IMR-90 (cell line): Measurements from ENCODE around the gene RTN1. TPM values are rescaled to one million over a fixed set of nuclear protein-coding genes. Genes with fewer than 3 reads are reported as not detected.

Experiments used
- ATAC-seq: fragments of 200-7000 bp; cut with Tn5 transposase; 2 replicates; pipeline ENCODE4 v1.9.1; 2020; ENCODE audit warnings: low read depth, mild to moderate bottlenecking, moderate library complexity
- BruUV-seq: library from RNA; stranded (reverse); fragments of 400-500 nt; replicated peaks from 2 replicates; lab custom pipeline; 2021; lab: Mats Ljungman, UMichigan
- CTCF ChIA-PET: fragments of 300-600 bp; formaldehyde crosslinking; extraction: SDS; loops from one replicate; lab custom pipeline; 2021; ENCODE audit warnings: antibody characterized with exemption; lab: Yijun Ruan, JAX
- POLR2A ChIA-PET: fragments of 300-600 bp; sonication (Branson Sonifier 250); formaldehyde crosslinking; loops from one replicate; lab custom pipeline; 2022; ENCODE audit warnings: antibody characterized with exemption; ENCODE audit not compliant: unreplicated experiment; lab: Charles Lee
- DNase-seq: peaks from one replicate; pipeline ENCODE4 v3.0.0; 2013
- H2AFZ ChIP-seq: replicated peaks from 2 replicates; pipeline ENCODE3; 2013; ENCODE audit warnings: low read length, mild to moderate bottlenecking; ENCODE audit not compliant: poor library complexity
- H2AK5ac ChIP-seq: 2 replicates; pipeline ENCODE4 v1.6.1; 2013; ENCODE audit warnings: low read depth, low read length, inconsistent platforms
- H2AK9ac ChIP-seq: replicated peaks from 2 replicates; pipeline ENCODE3; 2013; ENCODE audit warnings: mild to moderate bottlenecking, low read depth, low read length, moderate library complexity; ENCODE audit not compliant: poor library complexity
- H2BK120ac ChIP-seq: 2 replicates; pipeline ENCODE4 v1.6.1; 2013; ENCODE audit warnings: low read depth, low read length, inconsistent platforms
- H2BK15ac ChIP-seq: 3 replicates; pipeline ENCODE4 v1.6.1; 2013; ENCODE audit warnings: low read depth, low read length, inconsistent platforms
- H2BK20ac ChIP-seq: 2 replicates; pipeline ENCODE4 v1.6.1; 2013; ENCODE audit warnings: low read depth, mild to moderate bottlenecking, inconsistent platforms, low read length, moderate library complexity
- H2BK5ac ChIP-seq: 2 replicates; pipeline ENCODE4 v1.6.1; 2013; ENCODE audit warnings: mild to moderate bottlenecking, low read depth, low read length, inconsistent platforms; ENCODE audit not compliant: poor library complexity, severe bottlenecking
- H3K14ac ChIP-seq: replicated peaks from 2 replicates; pipeline ENCODE4 v1.6.1; 2013; ENCODE audit warnings: low read depth, low read length, inconsistent platforms
- H3K18ac ChIP-seq: 2 replicates; pipeline ENCODE4 v1.6.1; 2013; ENCODE audit warnings: low read depth, low read length, control low read depth
- H3K23ac ChIP-seq: 2 replicates; pipeline ENCODE4 v1.6.1; 2013; ENCODE audit warnings: low read depth, low read length, inconsistent platforms
- H3K27ac ChIP-seq: 2 replicates; pipeline ENCODE4 v1.5.1; 2013; ENCODE audit warnings: mild to moderate bottlenecking, control low read depth, low read length; ENCODE audit not compliant: insufficient read depth
- H3K27me3 ChIP-seq: 2 replicates; pipeline ENCODE4 v1.6.1; 2013; ENCODE audit warnings: low read length; ENCODE audit not compliant: control insufficient read depth, insufficient read depth
- H3K36me3 ChIP-seq: 2 replicates; pipeline ENCODE4 v1.6.1; 2013; ENCODE audit warnings: low read length, mixed read lengths; ENCODE audit not compliant: control insufficient read depth, insufficient read depth
- H3K4ac ChIP-seq: 2 replicates; pipeline ENCODE4 v1.6.1; 2013; ENCODE audit warnings: low read depth, low read length, inconsistent platforms
- H3K4me1 ChIP-seq: 2 replicates; pipeline ENCODE4 v1.6.1; 2013; ENCODE audit warnings: low read length, mixed read lengths; ENCODE audit not compliant: control insufficient read depth, insufficient read depth
- H3K4me2 ChIP-seq: 2 replicates; pipeline ENCODE4 v1.6.1; 2013; ENCODE audit warnings: low read depth, mild to moderate bottlenecking, control low read depth, low read length, moderate library complexity
- H3K4me3 ChIP-seq: 2 replicates; pipeline ENCODE4 v1.5.1; 2013; ENCODE audit warnings: low read depth, mild to moderate bottlenecking, control low read depth, low read length, moderate library complexity; ENCODE audit not compliant: insufficient read depth
- H3K56ac ChIP-seq: 2 replicates; pipeline ENCODE4 v1.6.1; 2013; ENCODE audit warnings: low read length, inconsistent platforms; ENCODE audit not compliant: insufficient read depth; ENCODE audit errors: extremely low read depth
- H3K79me1 ChIP-seq, 2 experiments: 2 replicates each; pipeline ENCODE4 v1.6.1; 2013; ENCODE audit warnings: low read length in 2 of 2, inconsistent platforms in 1 of 2, low read depth in 1 of 2
- H3K9ac ChIP-seq: 2 replicates; pipeline ENCODE4 v1.6.1; 2013; ENCODE audit warnings: low read depth, low read length, control low read depth
- H3K9me1 ChIP-seq: 2 replicates; pipeline ENCODE4 v1.6.1; 2013; ENCODE audit warnings: low read length, inconsistent platforms; ENCODE audit not compliant: insufficient read depth
- H3K9me3 ChIP-seq: 2 replicates; pipeline ENCODE4 v1.6.1; 2013; ENCODE audit warnings: low read length; ENCODE audit not compliant: control insufficient read depth, insufficient read depth
- H4K20me1 ChIP-seq: 2 replicates; pipeline ENCODE4 v1.6.1; 2013; ENCODE audit warnings: low read length, inconsistent platforms; ENCODE audit not compliant: insufficient read depth
- H4K5ac ChIP-seq: 2 replicates; pipeline ENCODE4 v1.6.1; 2013; ENCODE audit warnings: mild to moderate bottlenecking, low read depth, low read length, control low read depth
- H4K8ac ChIP-seq, 2 experiments: 2 replicates each; pipeline ENCODE4 v1.6.1; 2013; ENCODE audit warnings: low read depth in 2 of 2, low read length in 2 of 2, control low read depth in 1 of 2, inconsistent platforms in 1 of 2
- H4K91ac ChIP-seq: 2 replicates; pipeline ENCODE4 v1.6.1; 2013; ENCODE audit warnings: low read depth, low read length, inconsistent platforms; ENCODE audit not compliant: insufficient read depth
- BHLHE40 ChIP-seq: fragments of 150-350 bp; IDR thresholded peaks from 2 replicates; pipeline ENCODE4 v1.6.1; 2016; ENCODE audit warnings: mild to moderate bottlenecking, low read depth, low read length
- CEBPB ChIP-seq: IDR thresholded peaks from 2 replicates; pipeline ENCODE4 v1.6.1; 2012; ENCODE audit warnings: low read depth, low read length, improper control_type of control experiment
- FOS ChIP-seq: fragments of 150-350 bp; IDR thresholded peaks from 2 replicates; pipeline ENCODE4 v1.6.1; 2016; ENCODE audit warnings: low read depth, low read length
- MAFK ChIP-seq: IDR thresholded peaks from 2 replicates; pipeline ENCODE4 v1.6.1; 2012; ENCODE audit warnings: low read depth, low read length, improper control_type of control experiment
- MXI1 ChIP-seq: IDR thresholded peaks from 2 replicates; pipeline ENCODE4 v1.6.1; 2012; ENCODE audit warnings: low read depth, mild to moderate bottlenecking, low read length, moderate library complexity, borderline replicate concordance
- NFE2L2 ChIP-seq: fragments of 150-350 bp; IDR thresholded peaks from 2 replicates; pipeline ENCODE4 v1.6.1; 2016; ENCODE audit warnings: low read depth, mild to moderate bottlenecking, low read length
- POLR2A ChIP-seq: IDR thresholded peaks from 2 replicates; pipeline ENCODE4 v1.6.1; 2012; ENCODE audit warnings: mild to moderate bottlenecking, low read depth, low read length
- RAD21 ChIP-seq: IDR thresholded peaks from 2 replicates; pipeline ENCODE4 v1.6.1; 2012; ENCODE audit warnings: low read length, improper control_type of control experiment
- RCOR1 ChIP-seq: IDR thresholded peaks from 2 replicates; pipeline ENCODE4 v1.6.1; 2012; ENCODE audit warnings: mild to moderate bottlenecking, low read length, improper control_type of control experiment; ENCODE audit not compliant: insufficient replicate concordance
- RFX5 ChIP-seq: IDR thresholded peaks from 2 replicates; pipeline ENCODE4 v1.8.0; 2012; ENCODE audit warnings: low read depth, mild to moderate bottlenecking, low read length, moderate library complexity
- SMC3 ChIP-seq: fragments of 150-350 bp; IDR thresholded peaks from 2 replicates; pipeline ENCODE4 v1.6.1; 2016; ENCODE audit warnings: low read depth, mild to moderate bottlenecking, antibody characterized with exemption, low read length, moderate library complexity
- WGBS, 2 experiments: methylation state at CpG; one replicate each; pipeline versions ENCODE4 v1.1.5 to v1.1.7; 2013; ENCODE audit warnings: missing lambda C conversion rate in 2 of 2; ENCODE audit not compliant: insufficient read length in 1 of 2; ENCODE audit errors: extremely low coverage in 2 of 2; 5-methylcytosine and 5-hydroxymethylcytosine counted together
- dilution Hi-C: fragments of 300-500 bp; cut with HindIII; formaldehyde crosslinking; loops from one replicate; pipeline ENCODE4 v1.14.3; 2018; ENCODE audit warnings: low sequenced_read_pairs; ENCODE audit not compliant: unreplicated experiment
- in situ Hi-C: fragments of 300-500 bp; cut with MboI; formaldehyde crosslinking; loops from 3 replicates; pipeline ENCODE4 v1.14.3; 2019; ENCODE audit warnings: low sequenced_read_pairs, inconsistent platforms, mixed read lengths
- intact Hi-C: fragments of 100-400 bp; cut with micrococcal nuclease; formaldehyde crosslinking; loops from 2 replicates; pipeline ENCODE4 v1.10.0; 2022
- polyA plus RNA-seq, 3 experiments: library from polyadenylated mRNA; depleted of rRNA; stranded (reverse); fragments of >200 nt; gene quantifications; 2 replicates each; pipeline ENCODE4 v1.2.3, GENCODE V29; 2012; ENCODE audit warnings: low replicate concordance in 1 of 3
- total RNA-seq: library from RNA; depleted of rRNA; stranded (reverse); fragments of >200 nt; gene quantifications from 2 replicates; pipeline ENCODE4 v1.2.3, GENCODE V29; 2012
- TF ChIP-seq, protein P1 (sequence below): conservative IDR thresholded peaks from 2 replicates; pipeline ENCODE4 v1.5.1; 2012; ENCODE audit warnings: mild to moderate bottlenecking, low read depth, low read length, improper control_type of control experiment
- TF ChIP-seq, protein P2 (sequence below): fragments of 150-350 bp; IDR thresholded peaks from 2 replicates; pipeline ENCODE4 v1.6.1; 2017; ENCODE audit warnings: mild to moderate bottlenecking, antibody characterized with exemption, low read length, low read depth
- TF ChIP-seq, protein P3 (sequence below): fragments of 150-350 bp; IDR thresholded peaks from 2 replicates; pipeline ENCODE4 v1.6.1; 2016; ENCODE audit warnings: low read depth, mild to moderate bottlenecking, low read length, moderate library complexity, borderline replicate concordance

Gene RTN1
- total and polyA plus RNA-seq, 2 of the 4 experiments (the other 2 are of a cell fraction): 0.18 to 0.46 TPM

DNA sequence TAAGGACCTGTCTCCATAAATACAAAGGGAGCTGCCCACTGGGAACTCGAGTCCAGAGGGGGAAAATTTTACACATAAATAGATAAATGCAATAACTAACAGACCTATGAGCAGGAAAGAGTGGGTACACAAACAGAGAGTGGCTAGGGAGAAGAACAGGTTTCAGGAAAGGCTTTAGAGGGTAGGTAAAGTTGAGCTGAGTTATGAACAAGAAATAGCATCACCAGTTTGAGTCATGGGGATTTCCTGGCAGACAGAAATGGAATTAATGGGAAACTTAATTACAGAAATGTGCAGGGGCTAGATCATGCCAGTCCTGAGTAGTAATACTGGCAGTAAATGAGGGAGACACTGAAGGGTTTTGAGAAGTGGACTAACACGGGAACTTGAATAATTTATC is 236.0 kb downstream of the RTN1 start:
- no peak overlapping the region for H2AFZ ChIP-seq
- TF ChIP-seq NFE2L2: no peak
- TF ChIP-seq, protein P1, sequence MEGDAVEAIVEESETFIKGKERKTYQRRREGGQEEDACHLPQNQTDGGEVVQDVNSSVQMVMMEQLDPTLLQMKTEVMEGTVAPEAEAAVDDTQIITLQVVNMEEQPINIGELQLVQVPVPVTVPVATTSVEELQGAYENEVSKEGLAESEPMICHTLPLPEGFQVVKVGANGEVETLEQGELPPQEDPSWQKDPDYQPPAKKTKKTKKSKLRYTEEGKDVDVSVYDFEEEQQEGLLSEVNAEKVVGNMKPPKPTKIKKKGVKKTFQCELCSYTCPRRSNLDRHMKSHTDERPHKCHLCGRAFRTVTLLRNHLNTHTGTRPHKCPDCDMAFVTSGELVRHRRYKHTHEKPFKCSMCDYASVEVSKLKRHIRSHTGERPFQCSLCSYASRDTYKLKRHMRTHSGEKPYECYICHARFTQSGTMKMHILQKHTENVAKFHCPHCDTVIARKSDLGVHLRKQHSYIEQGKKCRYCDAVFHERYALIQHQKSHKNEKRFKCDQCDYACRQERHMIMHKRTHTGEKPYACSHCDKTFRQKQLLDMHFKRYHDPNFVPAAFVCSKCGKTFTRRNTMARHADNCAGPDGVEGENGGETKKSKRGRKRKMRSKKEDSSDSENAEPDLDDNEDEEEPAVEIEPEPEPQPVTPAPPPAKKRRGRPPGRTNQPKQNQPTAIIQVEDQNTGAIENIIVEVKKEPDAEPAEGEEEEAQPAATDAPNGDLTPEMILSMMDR: no peak
- TF ChIP-seq, protein P2, sequence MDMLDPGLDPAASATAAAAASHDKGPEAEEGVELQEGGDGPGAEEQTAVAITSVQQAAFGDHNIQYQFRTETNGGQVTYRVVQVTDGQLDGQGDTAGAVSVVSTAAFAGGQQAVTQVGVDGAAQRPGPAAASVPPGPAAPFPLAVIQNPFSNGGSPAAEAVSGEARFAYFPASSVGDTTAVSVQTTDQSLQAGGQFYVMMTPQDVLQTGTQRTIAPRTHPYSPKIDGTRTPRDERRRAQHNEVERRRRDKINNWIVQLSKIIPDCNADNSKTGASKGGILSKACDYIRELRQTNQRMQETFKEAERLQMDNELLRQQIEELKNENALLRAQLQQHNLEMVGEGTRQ: no peak
- no peak for TF ChIP-seq RFX5
- TF ChIP-seq POLR2A: no peak
- TF ChIP-seq RAD21: no peak
- no peak for TF ChIP-seq SMC3
- TF ChIP-seq FOS: no peak
- TF ChIP-seq MXI1: no peak
- TF ChIP-seq MAFK: no peak
- TF ChIP-seq, protein P3, sequence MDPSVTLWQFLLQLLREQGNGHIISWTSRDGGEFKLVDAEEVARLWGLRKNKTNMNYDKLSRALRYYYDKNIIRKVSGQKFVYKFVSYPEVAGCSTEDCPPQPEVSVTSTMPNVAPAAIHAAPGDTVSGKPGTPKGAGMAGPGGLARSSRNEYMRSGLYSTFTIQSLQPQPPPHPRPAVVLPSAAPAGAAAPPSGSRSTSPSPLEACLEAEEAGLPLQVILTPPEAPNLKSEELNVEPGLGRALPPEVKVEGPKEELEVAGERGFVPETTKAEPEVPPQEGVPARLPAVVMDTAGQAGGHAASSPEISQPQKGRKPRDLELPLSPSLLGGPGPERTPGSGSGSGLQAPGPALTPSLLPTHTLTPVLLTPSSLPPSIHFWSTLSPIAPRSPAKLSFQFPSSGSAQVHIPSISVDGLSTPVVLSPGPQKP: no peak
- TF ChIP-seq BHLHE40: no peak
- no peak for TF ChIP-seq RCOR1
- no peak for TF ChIP-seq CEBPB
- H3K27ac ChIP-seq: no peak overlapping the region
- H3K4me1 ChIP-seq: no peaks in the 10 kb centered on the region
- H3K27me3 ChIP-seq: peaks cover 10% of the 10 kb centered on the region
- no peak overlapping the region for H2AK9ac ChIP-seq
- DNase-seq (no peak), ATAC-seq (no peak)
- BruUV-seq: no TSS peak
- in situ Hi-C loops: no loop called here
- H3K4ac ChIP-seq: no peak overlapping the region
- H3K9me1 ChIP-seq: no peaks in the 10 kb centered on the region
- no CpG with 5 or more reads among the region's 2 CpGs for WGBS, 2 experiments
- H2BK120ac ChIP-seq: no peak overlapping the region
- H3K4me2 ChIP-seq: no peak overlapping the region
- H3K4me3 ChIP-seq: no peak overlapping the region
- H2BK15ac ChIP-seq: no peak overlapping the region
- H3K14ac ChIP-seq: no peak overlapping the region
- H4K20me1 ChIP-seq: no peaks in the 10 kb centered on the region
- H4K5ac ChIP-seq: no peak overlapping the region
- H2AK5ac ChIP-seq: no peak overlapping the region
- no peaks in the 10 kb centered on the region for H3K36me3 ChIP-seq
- CTCF ChIA-PET: no interaction called here
- POLR2A ChIA-PET: no interaction called here
- H3K9me3 ChIP-seq: no peaks in the 10 kb centered on the region
- no peak overlapping the region for H3K23ac ChIP-seq
- intact Hi-C loops: no loop called here
- H3K56ac ChIP-seq: no peak overlapping the region
- no peaks in the 10 kb centered on the region for H3K79me1 ChIP-seq
- H4K8ac ChIP-seq: no peak overlapping the region
- H3K18ac ChIP-seq: no peak overlapping the region
- no peak overlapping the region for H2BK20ac ChIP-seq
- dilution Hi-C loops: no loop called here
- no peak overlapping the region for H2BK5ac ChIP-seq
- H4K91ac ChIP-seq: no peak overlapping the region
- no peak overlapping the region for H3K9ac ChIP-seq
